Measurements from ENCODE around the gene CALML4. TPM values are rescaled to one million over a fixed set of nuclear protein-coding genes. Genes with fewer than 3 reads are reported as not detected.

CALML4 gene
- total RNA-seq, 1 experiment from 2014 or later, result 12.6 TPM

GRCh38 chr15:68201153-68201878 lies 3.8 kb downstream of the CALML4 start:
- intact Hi-C loops (cut with micrococcal nuclease; ENCODE audit: unreplicated experiment), result no loop called here
- no peaks in the 10 kb centered on the region for H4K20me1 ChIP-seq (ENCODE audit: insufficient read depth)
- no peaks in the 10 kb centered on the region for H3K36me3 ChIP-seq (ENCODE audit: low read depth)
- H2AFZ ChIP-seq, result no peak overlapping the region
- no peak overlapping the region for H3K4me2 ChIP-seq
- POLR2A ChIA-PET (ENCODE audit: unreplicated experiment), result interaction anchor here (0.7 kb wide), 1 partner anchor 31 kb away, joined by 3 read pairs; no protein-coding TSS in a partner anchor
- H3K9me3 ChIP-seq (ENCODE audit: insufficient read depth, low read depth), result no peaks in the 10 kb centered on the region
- no peak for DNase-seq
- no peaks in the 10 kb centered on the region for H3K79me2 ChIP-seq (ENCODE audit: low read depth)
- H3K27me3 ChIP-seq (ENCODE audit: insufficient read depth, low read depth), result no peaks in the 10 kb centered on the region
- no TSS peak for BruUV-seq (replicated peaks)
- no peak overlapping the region for H3K27ac ChIP-seq
- TF ChIP-seq, protein P1, sequence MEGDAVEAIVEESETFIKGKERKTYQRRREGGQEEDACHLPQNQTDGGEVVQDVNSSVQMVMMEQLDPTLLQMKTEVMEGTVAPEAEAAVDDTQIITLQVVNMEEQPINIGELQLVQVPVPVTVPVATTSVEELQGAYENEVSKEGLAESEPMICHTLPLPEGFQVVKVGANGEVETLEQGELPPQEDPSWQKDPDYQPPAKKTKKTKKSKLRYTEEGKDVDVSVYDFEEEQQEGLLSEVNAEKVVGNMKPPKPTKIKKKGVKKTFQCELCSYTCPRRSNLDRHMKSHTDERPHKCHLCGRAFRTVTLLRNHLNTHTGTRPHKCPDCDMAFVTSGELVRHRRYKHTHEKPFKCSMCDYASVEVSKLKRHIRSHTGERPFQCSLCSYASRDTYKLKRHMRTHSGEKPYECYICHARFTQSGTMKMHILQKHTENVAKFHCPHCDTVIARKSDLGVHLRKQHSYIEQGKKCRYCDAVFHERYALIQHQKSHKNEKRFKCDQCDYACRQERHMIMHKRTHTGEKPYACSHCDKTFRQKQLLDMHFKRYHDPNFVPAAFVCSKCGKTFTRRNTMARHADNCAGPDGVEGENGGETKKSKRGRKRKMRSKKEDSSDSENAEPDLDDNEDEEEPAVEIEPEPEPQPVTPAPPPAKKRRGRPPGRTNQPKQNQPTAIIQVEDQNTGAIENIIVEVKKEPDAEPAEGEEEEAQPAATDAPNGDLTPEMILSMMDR (conservative IDR thresholded peaks at IDR 0.05), result no peak
- TF ChIP-seq EZH2 (IDR thresholded peaks at IDR 0.05; ENCODE audit: low read depth), result no peak
- H3F3A ChIP-seq (ENCODE audit: insufficient read depth, low read depth), result no peaks in the 10 kb centered on the region
- no peaks in the 10 kb centered on the region for H3K9me2 ChIP-seq (ENCODE audit: insufficient read depth)
- CTCF ChIA-PET, result no interaction called here
- no peak overlapping the region for H3K4me3 ChIP-seq
- no peaks in the 10 kb centered on the region for H3K4me1 ChIP-seq (replicated peaks; ENCODE audit: insufficient read depth)

DNA sequence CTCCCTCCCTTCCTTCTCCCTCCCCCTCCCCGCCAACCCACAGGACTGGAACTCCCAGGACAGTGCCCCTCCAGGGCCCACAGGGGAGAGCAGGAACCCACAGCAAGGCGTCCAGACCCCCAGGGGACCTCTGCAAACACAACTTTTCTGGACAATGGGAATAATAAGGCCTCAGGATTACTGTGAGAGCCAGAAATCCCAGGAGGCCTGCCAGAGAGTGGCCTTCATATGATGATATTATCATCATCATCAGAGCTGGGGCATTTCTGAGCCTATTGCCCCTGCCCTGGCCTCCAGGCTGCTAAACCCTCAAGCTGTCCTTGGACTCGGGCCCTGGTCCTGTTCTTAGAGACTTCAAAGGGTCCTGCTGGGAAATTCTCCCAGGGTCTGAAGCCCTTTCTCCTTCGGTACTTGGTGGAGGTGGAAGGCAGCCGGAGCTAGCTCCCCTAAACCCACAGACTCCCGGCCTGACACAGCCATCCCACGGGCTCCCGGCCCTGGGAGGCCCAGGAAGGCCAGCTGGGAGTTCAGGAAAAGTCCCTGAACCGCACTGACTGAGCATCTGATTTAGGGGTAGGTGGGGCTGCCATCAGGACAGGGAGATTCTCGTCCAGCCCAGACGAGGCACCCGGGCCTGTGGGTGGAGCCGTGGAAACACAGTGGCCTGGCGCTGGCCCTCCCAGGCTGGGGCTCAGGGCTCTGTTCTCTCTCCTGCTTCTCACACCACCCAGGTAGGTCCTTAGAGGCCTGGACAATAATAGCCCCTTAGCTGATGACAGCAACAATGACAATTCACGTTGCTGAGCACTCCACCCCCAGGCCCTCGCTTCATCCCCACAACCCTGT lies 4.9 kb downstream of the CALML4 start:
- Histone ChIP-seq H3F3A (ENCODE audit: insufficient read depth, low read depth) (0 out of 2 replicates have a peak, but pooled peaks cover 1% of the 10 kb centered on the region), H3K4me1 (replicated peaks; ENCODE audit: insufficient read depth) (no peaks in the 10 kb centered on the region), H3K4me3 (no peak overlapping the region), H2AFZ (no peak overlapping the region), H3K9me2 (ENCODE audit: insufficient read depth) (no peaks in the 10 kb centered on the region), H3K9me3 (ENCODE audit: insufficient read depth, low read depth) (no peaks in the 10 kb centered on the region), H4K20me1 (ENCODE audit: insufficient read depth) (no peaks in the 10 kb centered on the region), H3K79me2 (ENCODE audit: low read depth) (no peaks in the 10 kb centered on the region), H3K27me3 (ENCODE audit: insufficient read depth, low read depth) (no peaks in the 10 kb centered on the region), H3K27ac (no peak overlapping the region), H3K4me2 (no peak overlapping the region), H3K36me3 (ENCODE audit: low read depth) (no peaks in the 10 kb centered on the region)
- no peak for DNase-seq
- BruUV-seq (replicated peaks), result no TSS peak
- CTCF ChIA-PET, result no interaction called here
- intact Hi-C loops (cut with micrococcal nuclease; ENCODE audit: unreplicated experiment), result no loop called here
- TF ChIP-seq, protein P1 (conservative IDR thresholded peaks at IDR 0.05), result no peak
- no peak for TF ChIP-seq EZH2 (IDR thresholded peaks at IDR 0.05; ENCODE audit: low read depth)
- POLR2A ChIA-PET (ENCODE audit: unreplicated experiment), result no interaction called here

DNA sequence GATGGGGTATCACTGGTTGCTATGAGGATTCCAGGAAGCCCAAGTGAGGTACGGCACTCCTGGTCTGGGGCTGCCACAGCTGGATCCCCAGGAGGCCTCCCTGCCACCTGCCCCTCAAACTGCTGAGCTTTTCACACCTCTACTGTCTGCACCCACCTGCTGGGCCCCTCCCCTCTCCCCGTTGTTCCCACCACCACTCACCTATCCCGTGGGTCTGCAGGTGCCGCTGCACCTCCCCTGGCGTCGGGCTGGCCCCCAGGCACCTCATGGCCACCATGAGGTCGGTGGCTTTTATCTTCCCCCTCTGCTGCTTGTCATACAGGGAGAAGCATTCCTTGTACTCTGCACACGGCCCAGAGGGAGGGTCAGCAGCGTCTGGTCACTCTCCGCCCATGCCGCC lies 5.8 kb downstream of the CALML4 start:
- Histone ChIP-seq H3F3A (ENCODE audit: insufficient read depth, low read depth) (0 out of 2 replicates have a peak, but pooled peaks cover 4% of the 10 kb centered on the region), H4K20me1 (ENCODE audit: insufficient read depth) (no peaks in the 10 kb centered on the region), H3K27ac (no peak overlapping the region), H2AFZ (no peak overlapping the region), H3K79me2 (ENCODE audit: low read depth) (no peaks in the 10 kb centered on the region), H3K36me3 (ENCODE audit: low read depth) (no peaks in the 10 kb centered on the region), H3K4me1 (replicated peaks; ENCODE audit: insufficient read depth) (no peaks in the 10 kb centered on the region), H3K9me3 (ENCODE audit: insufficient read depth, low read depth) (no peaks in the 10 kb centered on the region), H3K9me2 (ENCODE audit: insufficient read depth) (no peaks in the 10 kb centered on the region), H3K27me3 (ENCODE audit: insufficient read depth, low read depth) (no peaks in the 10 kb centered on the region), H3K4me3 (no peak overlapping the region), H3K4me2 (no peak overlapping the region)
- POLR2A ChIA-PET (ENCODE audit: unreplicated experiment), result no interaction called here
- BruUV-seq (replicated peaks), result no TSS peak
- no peak for TF ChIP-seq EZH2 (IDR thresholded peaks at IDR 0.05; ENCODE audit: low read depth)
- TF ChIP-seq, protein P1 (conservative IDR thresholded peaks at IDR 0.05), result no peak
- intact Hi-C loops (cut with micrococcal nuclease; ENCODE audit: unreplicated experiment), result no loop called here
- CTCF ChIA-PET, result no interaction called here
- DNase-seq, result no peak
